ENCODE measurements around the gene MTHFD1L. TPM values are rescaled to one million over a fixed set of nuclear protein-coding genes. Genes with fewer than 3 reads are reported as not detected.

Gene MTHFD1L
- total and polyA plus RNA-seq, 2 of the 4 experiments (the other 2 are of a cell fraction): 43.5 to 53.2 TPM

- DNase-seq (peak; percentile 29), ATAC-seq (ENCODE audit: low read depth) (no peak)
- CTCF ChIA-PET: interaction anchor here (0.6 to 1.5 kb wide), 6 partner anchors 9 to 375 kb away, joined by 3 to 6 read pairs (median 4); no protein-coding TSS in a partner anchor
- in situ Hi-C loops (cut with MboI; ENCODE audit: low sequenced_read_pairs) (no loop called here), intact Hi-C loops (cut with micrococcal nuclease) (no loop called here), dilution Hi-C loops (cut with HindIII; ENCODE audit: low sequenced_read_pairs, unreplicated experiment) (no loop called here)
- H3K4me3 ChIP-seq (ENCODE audit: insufficient read depth, low read depth, low read length): no peak overlapping the region
- H3K9me1 ChIP-seq (ENCODE audit: insufficient read depth, low read length): peaks cover 17% of the 10 kb centered on the region
- peaks cover 41% of the 10 kb centered on the region for H3K36me3 ChIP-seq (ENCODE audit: control insufficient read depth, insufficient read depth, low read length)
- no peaks in the 10 kb centered on the region for H3K27me3 ChIP-seq (ENCODE audit: control insufficient read depth, insufficient read depth, low read length)
- H2BK5ac ChIP-seq (ENCODE audit: low read depth, low read length, poor library complexity, severe bottlenecking): peak overlapping the region; percentile 96
- H3K23ac ChIP-seq (ENCODE audit: low read depth, low read length): peak overlapping the region; percentile 28; the same call in 1 of the 2 replicates
- H4K20me1 ChIP-seq (ENCODE audit: insufficient read depth, low read length): no peaks in the 10 kb centered on the region
- H2BK20ac ChIP-seq (ENCODE audit: low read depth, low read length): peak overlapping the region; percentile 58
- peak overlapping the region; percentile 74 for H2BK120ac ChIP-seq (ENCODE audit: low read depth, low read length)
- H3K56ac ChIP-seq (ENCODE audit: extremely low read depth, insufficient read depth, low read length): no peak overlapping the region
- WGBS, 2 experiments (ENCODE audit: extremely low coverage in 2 of 2, insufficient read length in 1 of 2): no CpG with 5 or more reads among the region's 2 CpGs
- 0 out of 2 replicates have a peak overlapping the region, but pooled peaks have one; percentile 49 for H3K14ac ChIP-seq (replicated peaks; ENCODE audit: low read depth, low read length)
- H3K4me2 ChIP-seq (ENCODE audit: low read depth, low read length): no peak overlapping the region
- BruUV-seq (replicated peaks): no TSS peak
- H3K9me3 ChIP-seq (ENCODE audit: control insufficient read depth, insufficient read depth, low read length): no peaks in the 10 kb centered on the region
- H4K5ac ChIP-seq (ENCODE audit: low read depth, low read length): peak overlapping the region; percentile 89
- POLR2A ChIA-PET (ENCODE audit: unreplicated experiment): no interaction called here
- H2AK5ac ChIP-seq (ENCODE audit: low read depth, low read length): peak overlapping the region; percentile 1; the same call in 1 of the 2 replicates
- TF ChIP-seq MAFK (IDR thresholded peaks at IDR 0.05; ENCODE audit: low read depth, low read length) (no peak), RFX5 (IDR thresholded peaks at IDR 0.05; ENCODE audit: low read depth, low read length) (no peak), POLR2A (IDR thresholded peaks at IDR 0.05; ENCODE audit: low read depth, low read length) (no peak), CTCF (conservative IDR thresholded peaks at IDR 0.05; ENCODE audit: low read depth, low read length) (no peak), FOS (IDR thresholded peaks at IDR 0.05; ENCODE audit: low read depth, low read length) (no peak), BHLHE40 (IDR thresholded peaks at IDR 0.05; ENCODE audit: low read depth, low read length) (no peak), CEBPB (IDR thresholded peaks at IDR 0.05; ENCODE audit: low read depth, low read length) (no peak)
- H2AK9ac ChIP-seq (replicated peaks; ENCODE audit: low read depth, low read length, poor library complexity): no peak overlapping the region
- H3K4ac ChIP-seq (ENCODE audit: low read depth, low read length): peak overlapping the region; percentile 82; the same call in 1 of the 2 replicates
- H2AFZ ChIP-seq (replicated peaks; ENCODE audit: low read length, poor library complexity): no peak overlapping the region
- H4K91ac ChIP-seq (ENCODE audit: insufficient read depth, low read depth, low read length): peak overlapping the region; percentile 90
- peak overlapping the region; percentile 49; the same call in 1 of the 3 replicates for H2BK15ac ChIP-seq (ENCODE audit: low read depth, low read length)
- peak overlapping the region; percentile 80 for H3K18ac ChIP-seq (ENCODE audit: low read depth, low read length)
- H3K27ac ChIP-seq (ENCODE audit: insufficient read depth, low read length): peak overlapping the region; percentile 63; the same call in 1 of the 2 replicates
- H3K4me1 ChIP-seq (ENCODE audit: control insufficient read depth, insufficient read depth, low read length): peaks cover 27% of the 10 kb centered on the region
- peak overlapping the region; percentile 28 to 76 for H4K8ac ChIP-seq (ENCODE audit: low read depth in 2 of 2, low read length in 2 of 2)
- no peak overlapping the region; the same call in 1 of the 2 replicates for H3K9ac ChIP-seq (ENCODE audit: low read depth, low read length)
- peaks cover 18 to 53% of the 10 kb centered on the region in 2 experiments for H3K79me1 ChIP-seq (ENCODE audit: low read depth in 1 of 2, low read length in 2 of 2)
Observed at GRCh38 chr6:150929416-150929815, 63.9 kb downstream of the MTHFD1L start.
